ENCODE results near the gene TMEM270.
"Not testable (repeated sequence)": the region's sequence is repeated elsewhere in the genome, so short reads cannot be mapped to it uniquely, and the experiment has no call there.

The TMEM270 gene

DNA sequence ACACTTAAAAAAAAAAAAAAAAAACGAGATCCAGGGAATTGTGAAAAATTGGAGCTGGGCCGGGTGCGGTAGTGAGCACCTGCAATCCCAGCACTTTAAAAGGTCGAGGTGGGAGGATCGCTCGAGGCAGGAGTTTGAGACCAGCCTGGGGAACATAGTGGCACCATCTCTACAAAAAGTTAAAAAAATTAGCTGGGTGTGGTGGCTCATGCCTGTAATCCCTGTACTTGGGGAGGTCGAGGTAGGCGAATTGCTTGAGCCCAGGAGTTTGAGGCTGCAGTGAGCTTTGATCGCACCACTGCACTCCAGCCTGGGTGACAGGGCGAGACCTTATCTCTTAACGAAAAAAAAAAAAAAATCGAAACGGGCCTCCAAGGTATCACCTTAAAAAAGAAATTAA, 28.2 kb upstream of the TMEM270 start:
- no peak for DNase-seq (ENCODE audit: low spot score)

DNA sequence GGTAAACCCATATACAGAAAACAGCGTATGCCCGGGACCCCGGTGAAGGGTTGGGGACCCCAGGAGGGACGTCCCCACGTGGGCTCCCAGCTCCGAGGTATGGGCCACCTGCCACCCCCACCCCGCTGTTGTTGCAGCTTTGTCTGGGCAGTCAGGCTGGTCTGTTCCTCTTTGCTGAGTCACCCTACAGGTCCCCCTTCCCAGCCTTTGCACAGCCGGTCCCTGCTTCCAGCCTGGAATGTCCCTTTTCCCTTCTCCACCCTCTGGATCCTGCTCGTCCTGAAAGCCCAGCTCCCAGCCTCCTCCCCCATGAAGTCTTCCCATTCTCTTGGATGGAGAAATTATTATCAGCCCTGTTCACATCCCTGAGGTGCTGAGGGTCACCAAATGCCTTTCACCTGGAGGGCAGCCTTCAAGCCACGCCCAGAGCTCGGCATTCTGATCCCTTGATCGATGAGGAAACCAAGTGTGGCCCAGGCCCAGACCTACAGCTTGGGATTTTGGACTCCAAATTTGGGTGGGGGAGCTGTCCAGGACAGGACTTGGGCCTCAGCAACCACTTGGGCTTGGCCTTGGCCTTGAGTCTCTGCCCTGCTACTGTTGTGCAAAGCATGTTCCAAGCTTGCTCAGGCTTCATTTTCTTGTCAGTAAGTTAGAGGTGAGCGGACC, 27.6 kb upstream of the TMEM270 start:
- DNase-seq (ENCODE audit: low spot score), result no peak

DNA sequence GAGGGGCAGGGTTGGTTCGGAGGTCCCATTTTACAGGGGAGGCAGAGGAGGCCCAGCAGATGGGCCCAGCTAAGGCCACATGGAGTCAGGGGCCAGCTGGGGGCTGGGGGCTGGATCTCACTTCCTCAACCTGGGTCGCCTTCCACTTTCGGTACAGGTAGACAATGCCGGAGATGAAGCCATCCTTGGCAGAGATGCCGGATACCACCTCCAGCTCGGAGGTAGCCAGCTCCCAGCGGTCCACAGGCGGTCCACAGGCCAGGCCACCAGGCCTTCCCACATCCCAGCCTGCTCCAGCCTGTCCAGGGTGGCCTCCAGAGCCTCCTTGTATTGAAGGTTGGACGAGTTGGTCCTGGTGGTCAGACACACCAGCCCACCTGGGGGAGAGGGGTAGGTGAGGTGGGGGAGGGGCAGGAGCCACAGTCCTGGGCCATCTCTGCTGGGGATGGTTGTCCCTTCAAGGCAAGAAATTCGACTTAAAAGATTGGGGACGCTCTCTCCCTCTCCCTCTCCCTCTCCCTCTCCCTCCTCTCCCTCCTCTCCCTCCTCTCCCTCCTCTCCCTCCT, 26.2 kb upstream of the TMEM270 start:
- no peak for DNase-seq (ENCODE audit: low spot score)

- DNase-seq (ENCODE audit: low spot score), result not testable (repeated sequence)
Measured at GRCh38 chr7:73837167-73837566, 23.8 kb upstream of the TMEM270 start.

- DNase-seq (ENCODE audit: low spot score), result no peak
Measured at GRCh38 chr7:73838642-73839041, 22.3 kb upstream of the TMEM270 start.

DNA sequence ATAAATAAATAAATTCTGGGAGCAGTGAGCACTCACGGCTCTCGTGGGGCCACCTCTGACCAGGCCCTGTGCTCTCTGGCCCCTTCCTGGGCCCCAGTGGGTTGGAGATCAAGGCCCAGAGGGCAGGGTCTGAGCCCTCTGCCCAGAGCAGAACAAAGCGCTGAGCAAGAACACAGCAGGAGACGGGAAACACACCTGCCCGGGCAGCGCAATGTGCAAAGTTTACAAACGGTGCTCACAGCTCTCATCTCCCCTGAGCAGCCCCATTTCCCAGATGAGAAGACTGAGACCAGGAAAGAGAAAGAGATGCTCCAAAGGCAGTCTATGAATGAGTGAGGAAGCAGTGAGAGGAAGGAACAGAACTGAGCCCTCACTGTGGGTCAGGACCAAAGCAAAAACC, 21.7 kb upstream of the TMEM270 start:
- no peak for DNase-seq (ENCODE audit: low spot score)

DNA sequence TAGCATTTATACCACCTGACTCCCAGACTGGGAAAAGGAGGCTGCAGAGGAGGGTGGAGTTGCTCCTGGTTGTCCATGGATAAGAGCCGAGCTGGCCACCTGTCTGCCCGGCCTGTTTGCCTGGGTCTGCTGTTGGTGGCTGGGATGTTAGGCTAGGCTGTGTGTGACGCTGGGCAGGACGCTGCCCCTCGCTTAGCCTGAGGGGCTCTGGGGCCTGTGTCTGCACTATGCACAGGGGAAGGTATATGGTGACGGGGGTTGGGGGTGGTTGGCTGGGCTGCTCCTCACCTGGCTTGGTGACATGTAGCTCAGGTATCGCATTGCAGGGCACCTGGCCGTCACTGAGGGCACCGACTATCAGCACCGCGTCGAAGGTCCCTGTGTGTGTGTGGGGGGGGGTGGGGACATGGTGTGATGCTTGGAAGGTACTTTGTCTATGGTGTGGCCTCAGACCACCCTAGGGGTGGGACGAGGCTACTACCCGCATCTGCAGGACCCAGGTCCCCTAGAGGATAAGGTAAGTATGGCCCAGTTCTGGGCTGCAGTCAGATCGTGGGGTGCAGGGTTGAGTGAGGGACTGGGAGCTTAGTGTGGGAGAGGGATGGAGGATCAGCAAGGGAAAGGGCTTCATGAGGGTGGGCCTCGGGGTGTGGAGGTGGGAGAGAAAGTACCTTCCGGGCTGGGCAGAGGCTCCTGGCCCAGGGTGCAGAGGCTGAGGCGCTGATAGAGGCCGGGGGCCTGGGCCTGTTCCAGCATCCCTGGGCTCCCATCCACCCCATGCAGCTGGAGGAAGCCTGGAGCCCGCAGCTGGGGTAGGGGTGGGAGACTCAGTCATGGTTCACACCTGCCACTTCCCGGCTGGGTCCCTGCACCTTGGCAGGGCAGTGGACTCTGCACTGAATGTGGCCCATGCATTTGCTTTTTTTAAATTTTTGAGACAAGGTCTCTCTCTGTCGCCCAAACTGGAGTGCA, 20.9 kb upstream of the TMEM270 start:
- no peak for DNase-seq (ENCODE audit: low spot score)

DNA sequence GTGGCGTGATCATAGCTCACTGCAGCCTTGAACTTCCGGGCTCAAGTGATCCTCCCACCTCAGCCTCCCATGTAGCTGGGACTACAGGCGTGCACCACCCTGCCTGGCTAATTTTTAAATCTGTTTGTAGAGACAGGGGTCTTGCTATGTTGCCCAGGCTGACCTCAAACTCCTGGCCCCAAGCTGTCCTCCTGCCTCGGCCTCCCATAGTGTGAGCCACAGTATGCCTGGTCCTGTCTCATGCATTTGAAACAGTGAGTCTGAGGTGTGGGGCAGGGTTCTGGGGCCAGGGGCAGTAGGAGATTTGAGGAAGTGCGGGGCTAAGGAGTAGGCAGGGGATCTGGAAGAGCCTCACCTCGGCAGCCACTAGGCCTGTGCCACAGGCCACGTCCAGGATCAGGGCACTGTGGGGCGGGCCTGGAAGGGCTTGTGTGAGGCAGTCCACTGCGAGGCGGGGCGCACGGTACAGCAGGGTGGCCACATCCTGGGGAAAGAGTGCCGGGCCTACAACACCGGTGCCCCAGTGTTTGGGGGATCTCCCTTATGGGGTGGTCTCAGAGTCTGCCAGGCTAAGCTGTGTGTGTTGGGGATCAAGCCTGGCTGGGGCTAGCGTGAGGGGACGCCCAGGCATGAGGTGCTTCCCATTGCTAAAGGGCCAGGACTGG, 20.1 kb upstream of the TMEM270 start:
- DNase-seq (ENCODE audit: low spot score), result no peak

DNA sequence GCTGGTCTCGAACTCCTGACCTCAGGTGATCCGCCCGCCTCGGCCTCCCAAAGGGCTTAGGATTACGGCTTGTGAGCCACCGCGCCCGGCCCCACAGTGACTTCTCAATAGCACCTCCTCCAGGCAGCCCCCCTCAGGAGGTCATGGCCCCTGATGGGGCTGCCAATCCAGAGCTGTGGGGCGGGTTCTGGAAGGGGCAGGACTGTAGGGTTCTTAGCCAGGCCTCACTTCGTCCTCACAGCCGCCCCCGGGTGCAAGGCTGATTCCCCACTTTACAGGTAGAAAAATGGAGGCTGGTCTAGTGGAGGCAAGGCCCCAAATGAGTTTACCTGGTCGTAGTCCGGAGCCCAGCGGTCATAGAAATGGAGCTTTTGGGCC, 19.3 kb upstream of the TMEM270 start:
- DNase-seq (ENCODE audit: low spot score), result no peak

- peak; percentile 94 for DNase-seq (ENCODE audit: low spot score)
Measured at GRCh38 chr7:73842067-73842976, 18.6 kb upstream of the TMEM270 start, which contains the start of gene METTL27. Gene METTL27 (minus strand): TSS chr7:73842516. CDS start chr7:73842140, 376 bp downstream.

DNA sequence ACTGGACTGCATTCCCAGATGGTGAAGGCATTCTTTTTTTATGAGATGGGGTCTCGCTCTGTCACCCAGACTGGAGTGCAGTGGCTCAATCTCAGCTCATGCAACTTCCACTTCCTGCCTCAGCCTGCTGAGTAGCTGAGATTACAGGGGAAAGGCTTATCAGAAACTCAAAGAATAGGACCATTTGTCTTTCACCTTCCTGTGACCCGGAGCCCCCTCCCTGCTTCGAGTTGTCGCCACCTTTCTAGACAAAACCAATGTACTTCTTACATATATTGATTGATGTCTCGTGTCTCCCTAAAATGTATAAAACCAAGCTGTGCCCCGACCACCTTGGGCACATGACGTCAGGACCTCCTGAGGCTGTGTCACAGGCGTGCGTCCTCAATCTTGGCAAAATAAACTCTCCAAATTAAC, 16.8 kb upstream of the TMEM270 start:
- no peak for DNase-seq (ENCODE audit: low spot score)

- no peak for DNase-seq (ENCODE audit: low spot score)
Measured at GRCh38 chr7:73844848-73845460, 16.0 kb upstream of the TMEM270 start.

- not testable (repeated sequence) for DNase-seq (ENCODE audit: low spot score)
Measured at GRCh38 chr7:73845701-73846195, 15.2 kb upstream of the TMEM270 start.

DNA sequence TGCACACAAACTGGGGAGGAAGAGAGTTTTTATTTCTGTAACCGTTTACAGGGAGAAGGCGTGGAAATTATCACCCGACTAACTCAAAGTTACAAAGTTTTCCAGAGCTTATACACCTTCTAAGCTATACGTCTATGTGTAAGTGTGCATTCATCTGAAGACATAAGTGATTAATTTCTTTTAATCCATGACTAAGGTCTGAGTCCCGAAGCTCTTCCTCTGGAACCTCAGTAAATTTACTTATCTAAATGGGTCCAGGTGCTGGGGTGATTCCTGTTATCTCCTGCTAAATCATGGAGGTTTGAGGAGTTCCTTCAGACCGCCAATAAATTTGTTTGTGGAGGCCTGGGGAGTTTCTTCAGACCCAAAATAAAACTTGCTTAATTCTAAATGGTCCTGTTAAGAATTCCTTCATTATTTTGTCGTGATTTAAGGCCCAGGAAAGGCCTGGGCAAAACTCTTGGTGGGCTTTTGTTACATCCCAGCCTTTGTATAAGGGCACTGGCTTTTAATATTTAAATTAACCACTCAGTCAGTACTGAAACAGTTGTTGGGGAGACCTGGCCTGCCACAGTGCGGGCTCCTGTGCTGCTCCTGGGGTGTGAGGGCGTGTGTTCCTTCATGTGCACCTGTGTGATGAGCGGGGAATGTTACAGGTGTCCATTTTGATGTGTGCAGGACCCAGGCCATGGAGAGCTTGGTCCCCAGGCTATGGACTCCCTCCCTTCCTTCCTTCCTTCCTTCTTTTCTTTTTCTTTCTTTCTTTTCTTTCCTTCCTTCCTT, 12.8 kb upstream of the TMEM270 start:
- DNase-seq (ENCODE audit: low spot score), result no peak

GRCh38 chr7:73850781-73851207, 10.2 kb upstream of the TMEM270 start:
- peak; percentile 79 for DNase-seq (ENCODE audit: low spot score)

GRCh38 chr7:73851410-73852338, 9.3 kb upstream of the TMEM270 start:
- peak; percentile 72 for DNase-seq (ENCODE audit: low spot score)

- DNase-seq (ENCODE audit: low spot score), result no peak
Measured at GRCh38 chr7:73852500-73852899, 8.5 kb upstream of the TMEM270 start.

- DNase-seq (ENCODE audit: low spot score), result no peak
Measured at GRCh38 chr7:73856941-73857340, 4.0 kb upstream of the TMEM270 start.

GRCh38 chr7:73858807-73859206, 2.2 kb upstream of the TMEM270 start:
- no peak for DNase-seq (ENCODE audit: low spot score)
